LNCAP (cell line): Measurements from ENCODE around the gene TANK.

Source experiments
- CTCF ChIP-seq: fragments of 450-650 bp; IDR thresholded peaks from 2 replicates; pipeline ENCODE4 v1.5.1; 2017; ENCODE audit warnings: mild to moderate bottlenecking

Gene TANK

GRCh38 chr2:161245671-161246070 is 85.4 kb downstream of the TANK start:
- TF ChIP-seq CTCF = no peak

- TF ChIP-seq CTCF = no peak
These were observed 86.1 kb downstream of the TANK start for GRCh38 chr2:161246281-161246680.

GRCh38 chr2:161250864-161251436 is 90.7 kb downstream of the TANK start:
- peak; percentile 64 for TF ChIP-seq CTCF

- no peak for TF ChIP-seq CTCF
These were observed 97.1 kb downstream of the TANK start for GRCh38 chr2:161257123-161257952.

- TF ChIP-seq CTCF = no peak
These were observed 105.6 kb downstream of the TANK start for GRCh38 chr2:161265874-161266273.

GRCh38 chr2:161269111-161269510 is 108.9 kb downstream of the TANK start:
- no peak for TF ChIP-seq CTCF

GRCh38 chr2:161273038-161273760 is 113.0 kb downstream of the TANK start:
- peak; percentile 65 for TF ChIP-seq CTCF
